Mesenchymal stem cell (in vitro differentiated cells and primary cell): ENCODE results near the gene HORMAD1.
A peak's percentile ranks its signal among the peaks of the same experiment; 100 is the strongest.

Experiments used
- DNase-seq: peaks from one replicate; pipeline ENCODE4 v3.0.0-alpha.2; 2013
- H2AFZ ChIP-seq: one replicate; pipeline ENCODE4 v1.6.1; 2013; ENCODE audit warnings: low read depth, mild to moderate bottlenecking, control low read depth, inconsistent platforms, low read length, moderate library complexity
- H2AK5ac ChIP-seq: 2 replicates; pipeline ENCODE4 v1.6.1; 2013; ENCODE audit warnings: low read length, moderate library complexity, mild to moderate bottlenecking, inconsistent platforms; ENCODE audit not compliant: severe bottlenecking
- H2BK120ac ChIP-seq: one replicate; pipeline ENCODE4 v1.6.1; 2013; ENCODE audit warnings: low read depth, mild to moderate bottlenecking, inconsistent platforms, low read length, moderate library complexity
- H2BK12ac ChIP-seq, 2 experiments: one replicate each; pipeline ENCODE4 v1.6.1; 2013; ENCODE audit warnings: inconsistent platforms in 2 of 2, low read length in 2 of 2, mild to moderate bottlenecking in 2 of 2, moderate library complexity in 2 of 2, control low read depth in 1 of 2
- H2BK15ac ChIP-seq: one replicate; pipeline ENCODE4 v1.6.1; 2013; ENCODE audit warnings: mild to moderate bottlenecking, low read depth, inconsistent platforms; ENCODE audit not compliant: poor library complexity, severe bottlenecking
- H2BK5ac ChIP-seq: 2 replicates; pipeline ENCODE4 v1.6.1; 2013; ENCODE audit warnings: low read depth, mild to moderate bottlenecking, low read length, control low read depth, inconsistent platforms; ENCODE audit not compliant: poor library complexity, severe bottlenecking
- H3K14ac ChIP-seq, 2 experiments: one replicate each; pipeline ENCODE4 v1.6.1; 2013; ENCODE audit warnings: inconsistent platforms in 2 of 2, low read length in 2 of 2, control low read depth in 1 of 2, mild to moderate bottlenecking in 1 of 2, moderate library complexity in 1 of 2
- H3K18ac ChIP-seq, 2 experiments: one replicate each; pipeline ENCODE4 v1.6.1; 2013; ENCODE audit warnings: inconsistent platforms in 2 of 2, low read length in 2 of 2, control low read depth in 1 of 2, low read depth in 1 of 2, mild to moderate bottlenecking in 1 of 2
- H3K23ac ChIP-seq, 2 experiments: one replicate each; pipeline ENCODE4 v1.6.1; 2013; ENCODE audit warnings: inconsistent platforms in 2 of 2, low read length in 2 of 2, mild to moderate bottlenecking in 2 of 2, moderate library complexity in 2 of 2, control low read depth in 1 of 2
- H3K27ac ChIP-seq: 2 replicates; pipeline ENCODE4 v1.5.1; 2013; ENCODE audit warnings: mild to moderate bottlenecking, moderate library complexity, low read length, control low read depth, inconsistent platforms; ENCODE audit not compliant: poor library complexity, severe bottlenecking
- H3K27me3 ChIP-seq, 2 experiments: 2 replicates each; pipeline versions ENCODE4 v1.6.1 to v1.7.0; 2013; ENCODE audit warnings: low read length in 2 of 2, mild to moderate bottlenecking in 2 of 2, moderate library complexity in 2 of 2, control low read depth in 1 of 2, inconsistent platforms in 1 of 2; ENCODE audit not compliant: control insufficient read depth in 1 of 2, insufficient read depth in 1 of 2
- H3K36me3 ChIP-seq, 2 experiments: 2 replicates each; pipeline versions ENCODE4 v1.6.1 to v1.7.0; 2013; ENCODE audit warnings: low read length in 2 of 2, control low read depth in 1 of 2, inconsistent platforms in 1 of 2, low read depth in 1 of 2, mild to moderate bottlenecking in 1 of 2; ENCODE audit not compliant: insufficient read depth in 2 of 2, control insufficient read depth in 1 of 2
- H3K4ac ChIP-seq, 2 experiments: one replicate each; pipeline ENCODE4 v1.6.1; 2013; ENCODE audit warnings: inconsistent platforms in 2 of 2, low read length in 2 of 2, mild to moderate bottlenecking in 2 of 2, moderate library complexity in 2 of 2, control low read depth in 1 of 2, low read depth in 1 of 2
- H3K4me1 ChIP-seq: 2 replicates; pipeline ENCODE4 v1.6.1; 2013; ENCODE audit warnings: low read depth, low read length, control low read depth; ENCODE audit not compliant: control insufficient read depth, insufficient read depth
- H3K4me2 ChIP-seq: 2 replicates; pipeline ENCODE4 v1.6.1; 2013; ENCODE audit warnings: low read length, mild to moderate bottlenecking, inconsistent platforms; ENCODE audit not compliant: poor library complexity, severe bottlenecking
- H3K4me3 ChIP-seq, 2 experiments: 2 replicates each; pipeline versions ENCODE4 v1.5.1 to v1.7.0; 2013; ENCODE audit warnings: low read length in 2 of 2, mild to moderate bottlenecking in 2 of 2, control low read depth in 1 of 2, low read depth in 1 of 2; ENCODE audit not compliant: insufficient read depth in 1 of 2
- H3K79me1 ChIP-seq: replicated peaks from 2 replicates; pipeline ENCODE4 v1.6.1; 2013; ENCODE audit warnings: mild to moderate bottlenecking, control low read depth, low read length, inconsistent platforms; ENCODE audit not compliant: poor library complexity, severe bottlenecking
- H3K9ac ChIP-seq: 2 replicates; pipeline ENCODE4 v1.7.0; 2013; ENCODE audit warnings: mild to moderate bottlenecking, low read length, moderate library complexity
- H3K9me3 ChIP-seq: 2 replicates; pipeline ENCODE4 v1.7.0; 2013; ENCODE audit warnings: mild to moderate bottlenecking, low read length; ENCODE audit not compliant: control insufficient read depth
- H4K8ac ChIP-seq: one replicate; pipeline ENCODE4 v1.6.1; 2013; ENCODE audit warnings: inconsistent platforms, mild to moderate bottlenecking, low read length, moderate library complexity
- H4K91ac ChIP-seq: one replicate; pipeline ENCODE4 v1.6.1; 2013; ENCODE audit warnings: mild to moderate bottlenecking, low read length, inconsistent platforms
- WGBS: methylation state at CpG from one replicate; pipeline ENCODE4 v1.1.7; 2013; ENCODE audit warnings: mixed read lengths; 5-methylcytosine and 5-hydroxymethylcytosine counted together

The HORMAD1 gene

DNA sequence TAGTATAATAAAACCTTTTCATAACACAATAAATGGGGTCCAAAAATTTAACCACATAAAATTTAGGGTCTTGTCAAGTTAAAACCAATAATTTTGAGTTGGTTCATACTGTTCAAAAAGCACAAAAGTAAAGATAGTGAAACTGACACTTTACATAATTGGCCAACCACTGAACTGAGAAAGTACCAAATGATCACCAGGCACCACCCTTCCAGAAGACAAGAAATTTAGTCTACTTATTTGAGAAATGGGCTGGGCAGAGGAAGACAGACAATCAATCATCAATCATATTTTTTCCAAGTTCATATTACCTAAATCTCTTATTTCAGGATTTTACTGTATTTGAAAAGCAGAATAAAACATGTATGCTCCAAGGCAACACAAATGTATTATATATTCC is 17.3 kb downstream of the HORMAD1 start:
- H3K79me1 ChIP-seq, result no peaks in the 10 kb centered on the region
- H3K27me3 ChIP-seq, result no peaks in the 10 kb centered on the region
- no peak overlapping the region for H3K18ac ChIP-seq
- H2BK5ac ChIP-seq, result no peak overlapping the region
- no peak overlapping the region for H3K9ac ChIP-seq
- no peak overlapping the region for H2BK120ac ChIP-seq
- H3K14ac ChIP-seq, result no peak overlapping the region
- H2AK5ac ChIP-seq, result no peak overlapping the region
- H3K9me3 ChIP-seq, result no peaks in the 10 kb centered on the region
- no peak overlapping the region for H4K8ac ChIP-seq
- H4K91ac ChIP-seq, result no peak overlapping the region
- no peaks in the 10 kb centered on the region for H3K36me3 ChIP-seq
- no peak for DNase-seq
- no peak overlapping the region for H2BK12ac ChIP-seq
- H2AFZ ChIP-seq, result no peak overlapping the region
- H3K27ac ChIP-seq, result no peak overlapping the region
- no peak overlapping the region for H2BK15ac ChIP-seq
- no peak overlapping the region for H3K4me3 ChIP-seq
- no peak overlapping the region for H3K4ac ChIP-seq
- no peak overlapping the region for H3K23ac ChIP-seq
- H3K4me1 ChIP-seq, result no peaks in the 10 kb centered on the region
- H3K4me2 ChIP-seq, result no peak overlapping the region

DNA sequence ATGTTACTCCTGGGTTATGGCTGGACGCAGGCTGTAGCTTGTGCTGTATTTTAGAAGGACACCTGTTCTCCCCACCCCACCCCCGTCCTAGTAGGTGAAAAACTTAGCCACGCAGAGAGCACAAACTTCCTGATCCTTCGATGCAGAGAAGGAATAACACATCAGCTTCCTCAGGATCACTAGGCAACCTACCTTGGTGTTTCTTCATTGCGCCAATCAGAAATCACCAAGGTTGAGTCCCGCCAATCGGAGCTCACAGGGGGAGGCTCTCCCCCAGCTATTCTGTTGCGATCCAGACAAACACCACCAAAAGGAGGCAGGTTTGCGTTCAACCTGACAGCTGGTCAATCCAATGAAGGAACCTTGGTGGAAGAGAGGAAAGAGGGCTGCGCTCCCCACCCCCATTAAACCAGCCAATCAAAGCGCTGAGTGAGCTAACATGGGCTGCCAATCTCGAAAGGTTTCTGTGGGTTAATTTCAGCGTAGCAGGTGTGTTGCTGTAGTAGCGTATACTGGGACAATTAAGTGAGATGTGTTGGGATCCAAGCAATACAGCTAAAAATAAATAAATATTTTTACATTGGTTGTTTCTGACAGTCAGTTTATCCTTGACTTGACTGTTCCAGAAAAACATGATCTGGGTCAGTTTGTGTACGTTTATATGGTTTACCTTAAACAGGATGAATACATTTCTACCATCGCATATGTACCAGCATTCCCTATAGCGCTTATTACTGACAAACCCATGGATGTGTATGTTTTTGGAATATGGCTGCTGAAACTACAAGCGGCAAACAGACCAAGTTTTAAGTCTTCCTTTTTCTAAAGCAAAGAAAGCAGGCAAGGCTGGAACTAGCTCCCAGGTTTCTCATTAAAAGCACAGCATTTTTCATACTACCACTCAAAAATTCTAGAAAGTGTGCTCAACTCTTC is 23.4 kb downstream of the HORMAD1 start, which contains the start of gene GOLPH3L:
TSS of gene GOLPH3L (minus strand) at position 160 of the 933 bp plus-strand sequence. CDS start 2,316 bp downstream, outside the sequence.
- peak within 1 kb of the TSS; percentile 81 for H4K8ac ChIP-seq
- no peak within 1 kb of the TSS for H2BK15ac ChIP-seq
- H3K4me1 ChIP-seq, result no peaks in the 10 kb centered on the region
- H3K36me3 ChIP-seq, result peaks cover 2 to 24% of the 10 kb centered on the region in 2 experiments
- H3K79me1 ChIP-seq, result peaks cover 4% of the 10 kb centered on the region
- H3K27me3 ChIP-seq, result no peaks in the 10 kb centered on the region
- H3K9me3 ChIP-seq, result no peaks in the 10 kb centered on the region
- no peak within 1 kb of the TSS for H2AK5ac ChIP-seq
- H3K4ac ChIP-seq, result peak within 1 kb of the TSS in 1 of 2 experiments; percentile 49
- H2BK120ac ChIP-seq, result no peak within 1 kb of the TSS
- no peak within 1 kb of the TSS for H4K91ac ChIP-seq
- H3K23ac ChIP-seq, result no peak within 1 kb of the TSS
- H2AFZ ChIP-seq, result no peak within 1 kb of the TSS
- WGBS, result 0% methylated on average over 13 of the region's 18 CpGs
- H3K9ac ChIP-seq, result peak within 1 kb of the TSS; percentile 95
- peak within 1 kb of the TSS in 1 of 2 experiments; percentile 73 for H3K18ac ChIP-seq
- H2BK12ac ChIP-seq, result no peak within 1 kb of the TSS
- peak within 1 kb of the TSS; percentile 62 to 90 for H3K4me3 ChIP-seq
- peak within 1 kb of the TSS; percentile 53 for H2BK5ac ChIP-seq
- H3K27ac ChIP-seq, result peak within 1 kb of the TSS; percentile 55
- peak within 1 kb of the TSS in 1 of 2 experiments; percentile 95 for H3K14ac ChIP-seq
- H3K4me2 ChIP-seq, result peak within 1 kb of the TSS; percentile 57
- peak; percentile 99 for DNase-seq

DNA sequence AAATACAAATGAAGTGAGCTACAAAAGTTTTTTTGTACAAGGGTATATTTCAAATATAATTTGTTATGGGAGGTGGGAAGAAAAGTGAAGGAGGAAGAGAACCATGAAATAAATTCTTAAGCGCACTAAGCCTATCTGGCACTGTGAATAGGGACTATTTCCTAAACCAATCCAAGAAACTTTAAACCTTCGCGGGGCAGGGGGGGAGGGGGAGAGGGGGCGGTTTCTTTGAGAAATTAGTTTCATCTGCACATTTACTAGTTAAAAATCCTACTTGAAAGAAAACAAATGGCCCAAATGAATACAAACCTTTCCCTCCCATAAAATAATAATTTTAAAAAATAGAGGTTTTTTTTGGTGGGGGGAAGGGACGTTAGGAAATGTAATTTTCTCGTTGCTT is 24.1 kb downstream of the HORMAD1 start:
- Histone ChIP-seq H2AK5ac (no peak overlapping the region), H3K79me1 (peaks cover 5% of the 10 kb centered on the region), H4K8ac (no peak overlapping the region), H3K14ac (peak overlapping the region in 1 of 2 experiments; percentile 95), H3K36me3 (peaks cover 3 to 30% of the 10 kb centered on the region in 2 experiments), H2BK5ac (peak overlapping the region; percentile 53), H3K9ac (peak overlapping the region; percentile 95), H3K4me2 (peak overlapping the region; percentile 57), H2BK12ac (no peak overlapping the region), H3K27ac (peak overlapping the region; percentile 55), H2AFZ (no peak overlapping the region), H3K9me3 (no peaks in the 10 kb centered on the region), H4K91ac (no peak overlapping the region), H3K27me3 (no peaks in the 10 kb centered on the region), H2BK15ac (no peak overlapping the region), H3K4ac (no peak overlapping the region), H2BK120ac (no peak overlapping the region), H3K4me3 (peak overlapping the region; percentile 62 to 90), H3K4me1 (no peaks in the 10 kb centered on the region), H3K23ac (no peak overlapping the region), H3K18ac (peak overlapping the region in 1 of 2 experiments; percentile 73)
- DNase-seq, result no peak
- WGBS, result 0% methylated on average over 1 of the region's 6 CpGs

DNA sequence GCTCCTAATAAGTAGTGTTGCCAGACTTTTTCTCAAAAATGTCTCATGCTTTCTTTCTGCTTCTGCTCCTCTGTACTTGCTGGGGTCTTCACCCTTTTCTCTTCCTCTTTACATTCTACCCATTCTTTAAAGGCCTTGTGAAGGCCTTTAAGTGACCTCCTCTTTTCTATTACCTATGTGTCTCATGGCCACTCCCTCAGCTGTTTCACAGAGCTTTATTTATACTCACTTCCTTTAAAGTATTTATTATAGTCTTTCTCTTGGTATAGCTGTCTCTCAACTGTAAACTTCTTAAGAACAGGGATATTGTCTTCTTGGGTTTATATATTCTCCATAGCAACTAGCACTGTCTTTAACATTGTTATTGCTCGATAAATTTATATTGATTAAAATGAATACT is 24.5 kb downstream of the HORMAD1 start:
- H3K27ac ChIP-seq, result no peak overlapping the region
- no peak overlapping the region for H2BK12ac ChIP-seq
- DNase-seq, result peak; percentile 11
- H4K8ac ChIP-seq, result no peak overlapping the region
- no peak overlapping the region for H2BK5ac ChIP-seq
- H3K27me3 ChIP-seq, result no peaks in the 10 kb centered on the region
- H3K18ac ChIP-seq, result no peak overlapping the region
- H4K91ac ChIP-seq, result no peak overlapping the region
- no CpG with 5 or more reads among the region's 1 CpG for WGBS
- no peak overlapping the region for H3K23ac ChIP-seq
- peak overlapping the region; percentile 95 for H3K9ac ChIP-seq
- peak overlapping the region; percentile 57 for H3K4me2 ChIP-seq
- no peak overlapping the region for H2AK5ac ChIP-seq
- H3K9me3 ChIP-seq, result no peaks in the 10 kb centered on the region
- no peak overlapping the region for H2AFZ ChIP-seq
- H3K4me3 ChIP-seq, result peak overlapping the region in 1 of 2 experiments; percentile 90
- H2BK120ac ChIP-seq, result no peak overlapping the region
- H3K14ac ChIP-seq, result no peak overlapping the region
- peaks cover 3 to 35% of the 10 kb centered on the region in 2 experiments for H3K36me3 ChIP-seq
- no peak overlapping the region for H2BK15ac ChIP-seq
- H3K4ac ChIP-seq, result no peak overlapping the region
- no peaks in the 10 kb centered on the region for H3K4me1 ChIP-seq
- H3K79me1 ChIP-seq, result peaks cover 6% of the 10 kb centered on the region
